Smooth muscle cell (in vitro differentiated cells): Measurements from ENCODE around the gene TREM1. TPM values are rescaled to one million over a fixed set of nuclear protein-coding genes. Genes with fewer than 3 reads are reported as not detected.

Source experiments
- DNase-seq: peaks from one replicate; lab custom pipeline; 2025; ENCODE audit not compliant: unreplicated experiment; lab: John Stamatoyannopoulos, UW
- H2AFZ ChIP-seq: fragments of 200-600 bp; sonication (generic); 2 replicates; pipeline ENCODE4 v1.6.0; 2016; ENCODE audit warnings: antibody characterized with exemption, low read depth, mild to moderate bottlenecking
- H3F3A ChIP-seq: fragments of 200-600 bp; sonication (generic); 2 replicates; pipeline ENCODE4 v1.6.0; 2017; ENCODE audit warnings: antibody characterized with exemption, low read depth
- H3K27ac ChIP-seq: fragments of 200-600 bp; sonication (generic); 2 replicates; pipeline ENCODE4 v1.5.1; 2016; ENCODE audit warnings: low read depth, mild to moderate bottlenecking
- H3K27me3 ChIP-seq: fragments of 200-600 bp; sonication (generic); 2 replicates; pipeline ENCODE4 v1.6.1; 2016; ENCODE audit warnings: low read depth, mild to moderate bottlenecking
- H3K36me3 ChIP-seq: fragments of 200-600 bp; sonication (generic); 2 replicates; pipeline ENCODE4 v1.5.1; 2016; ENCODE audit warnings: low read depth
- H3K4me1 ChIP-seq: fragments of 200-600 bp; sonication (generic); 2 replicates; pipeline ENCODE4 v1.5.1; 2016; ENCODE audit warnings: low read depth
- H3K4me2 ChIP-seq: fragments of 200-600 bp; sonication (generic); 2 replicates; pipeline ENCODE4 v1.6.0; 2016; ENCODE audit warnings: mild to moderate bottlenecking
- H3K4me3 ChIP-seq: fragments of 200-600 bp; sonication (generic); 2 replicates; pipeline ENCODE4 v1.5.1; 2016; ENCODE audit warnings: mild to moderate bottlenecking
- H3K79me2 ChIP-seq: fragments of 200-600 bp; sonication (generic); 2 replicates; pipeline ENCODE4 v1.6.0; 2016; ENCODE audit warnings: low read depth, mild to moderate bottlenecking
- H3K9ac ChIP-seq: fragments of 200-600 bp; sonication (generic); 2 replicates; pipeline ENCODE4 v1.6.0; 2016; ENCODE audit warnings: low read depth
- H3K9me3 ChIP-seq: fragments of 200-600 bp; sonication (generic); replicated peaks from 2 replicates; pipeline ENCODE4 v1.5.1; 2016; ENCODE audit warnings: low read depth
- H4K20me1 ChIP-seq: fragments of 200-600 bp; sonication (generic); 2 replicates; pipeline ENCODE4 v1.6.0; 2016; ENCODE audit warnings: low read depth
- CTCF ChIP-seq: fragments of 200-600 bp; sonication (generic); IDR thresholded peaks from 2 replicates; pipeline ENCODE4 v1.5.1; 2017; ENCODE audit warnings: borderline replicate concordance, mild to moderate bottlenecking, antibody characterized with exemption; ENCODE audit not compliant: insufficient read depth, poor library complexity, severe bottlenecking
- WGBS: methylation state at CpG from one replicate; pipeline ENCODE4 v1.1.7; 2016; ENCODE audit warnings: low lambda C conversion rate; 5-methylcytosine and 5-hydroxymethylcytosine counted together
- polyA plus RNA-seq: library from polyadenylated mRNA; unstranded; fragments of >200 nt; fragmentation: Nextera tagmentation; extraction: Ambion mirVana; gene quantifications from 2 replicates; pipeline ENCODE4 v1.2.1, GENCODE V29; 2016
- total RNA-seq: library from RNA; depleted of rRNA; stranded (reverse); fragments of >200 nt; gene quantifications from 2 replicates; pipeline ENCODE4 v1.2.3, GENCODE V29; 2014

The TREM1 gene
- total and polyA plus RNA-seq, 2 experiments from 2014 or later, result 6.9 to 14.1 TPM

GRCh38 chr6:41334482-41335040 lies 48.1 kb upstream of the TREM1 start:
- peaks cover 21% of the 10 kb centered on the region for H3K27me3 ChIP-seq
- no peaks in the 10 kb centered on the region for H3K36me3 ChIP-seq
- no peaks in the 10 kb centered on the region for H3K79me2 ChIP-seq
- TF ChIP-seq CTCF, result no peak
- H4K20me1 ChIP-seq, result no peaks in the 10 kb centered on the region
- H2AFZ ChIP-seq, result no peak overlapping the region
- H3F3A ChIP-seq, result no peaks in the 10 kb centered on the region
- no peak overlapping the region for H3K4me3 ChIP-seq
- H3K9me3 ChIP-seq, result no peaks in the 10 kb centered on the region
- H3K4me1 ChIP-seq, result no peaks in the 10 kb centered on the region
- DNase-seq, result no peak
- no peak overlapping the region for H3K4me2 ChIP-seq
- WGBS, result 84% methylated on average over 11 of the region's 11 CpGs
- no peak overlapping the region for H3K9ac ChIP-seq
- H3K27ac ChIP-seq, result no peak overlapping the region

DNA sequence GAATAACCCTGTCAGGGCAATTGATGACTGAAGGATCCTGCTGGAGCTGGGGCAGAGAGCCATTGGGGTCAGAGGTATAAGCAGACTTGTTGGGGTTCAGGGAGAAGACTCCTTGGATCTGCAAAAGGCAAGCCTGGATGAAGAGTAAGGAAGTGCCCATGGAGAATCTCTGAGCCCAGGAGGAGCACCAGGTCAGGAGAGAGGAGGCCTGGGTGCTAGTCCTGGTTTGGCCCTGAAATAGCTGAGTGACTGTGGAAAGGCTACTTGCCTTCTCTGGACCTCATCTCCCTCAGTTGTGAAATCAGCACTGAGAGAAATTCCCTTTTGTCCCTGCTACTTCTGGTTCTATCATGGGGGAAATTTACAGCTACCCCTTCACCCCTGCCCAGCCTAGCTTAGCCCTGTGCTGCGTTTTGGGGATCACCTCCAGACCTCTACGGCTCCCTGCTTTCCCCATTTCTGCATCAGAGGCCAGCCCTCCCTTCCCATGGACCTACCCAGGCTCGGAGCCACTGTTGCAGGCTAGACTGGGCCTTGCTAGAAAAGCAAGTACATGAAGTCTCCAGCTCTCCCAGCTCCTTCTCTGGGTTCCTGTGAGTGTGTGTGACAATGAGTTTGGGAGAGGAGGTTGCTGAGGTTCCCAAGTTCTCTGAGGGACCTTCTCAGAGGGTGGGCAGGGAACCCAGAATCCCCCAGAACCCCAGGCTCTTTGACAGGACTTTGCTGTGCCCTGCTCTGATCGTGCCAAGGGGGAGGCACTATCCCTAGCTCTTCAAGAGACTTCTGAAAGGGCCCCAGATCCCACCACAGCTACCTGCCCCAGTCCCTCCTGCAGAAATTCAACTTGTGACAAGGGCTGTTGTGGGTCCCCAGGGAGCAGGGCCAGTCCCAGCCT lies 46.6 kb upstream of the TREM1 start:
- Histone ChIP-seq H3K9ac (no peak overlapping the region), H3K27ac (no peak overlapping the region), H3F3A (no peaks in the 10 kb centered on the region), H3K79me2 (no peaks in the 10 kb centered on the region), H3K27me3 (peaks cover 24% of the 10 kb centered on the region), H4K20me1 (no peaks in the 10 kb centered on the region), H3K36me3 (no peaks in the 10 kb centered on the region), H3K4me2 (no peak overlapping the region), H3K4me1 (no peaks in the 10 kb centered on the region), H2AFZ (no peak overlapping the region), H3K9me3 (no peaks in the 10 kb centered on the region), H3K4me3 (no peak overlapping the region)
- no peak for TF ChIP-seq CTCF
- 78% methylated on average over 4 of the region's 4 CpGs for WGBS
- DNase-seq, result no peak

GRCh38 chr6:41332241-41332640 lies 45.8 kb upstream of the TREM1 start:
- Histone ChIP-seq H3K27ac (no peak overlapping the region), H3K36me3 (no peaks in the 10 kb centered on the region), H3K9ac (no peak overlapping the region), H3F3A (no peaks in the 10 kb centered on the region), H3K79me2 (no peaks in the 10 kb centered on the region), H2AFZ (no peak overlapping the region), H3K27me3 (peaks cover 24% of the 10 kb centered on the region), H4K20me1 (no peaks in the 10 kb centered on the region), H3K4me3 (no peak overlapping the region), H3K9me3 (no peaks in the 10 kb centered on the region), H3K4me1 (no peaks in the 10 kb centered on the region), H3K4me2 (no peak overlapping the region)
- 83% methylated on average over 8 of the region's 8 CpGs for WGBS
- no peak for DNase-seq
- no peak for TF ChIP-seq CTCF
